Body of pancreas (tissue), 4 donors: Measurements from ENCODE around the gene NKX1-1. TPM values are rescaled to one million over a fixed set of nuclear protein-coding genes. Genes with fewer than 3 reads are reported as not detected.

Source experiments
- ATAC-seq: fragments of 150-250 bp; one replicate; pipeline ENCODE4 v1.9.1; 2016
- DNase-seq, 4 donors: peaks; one replicate each; pipeline ENCODE4 v3.0.0-alpha.2; 2019
- H3K27ac ChIP-seq, 4 donors: fragments of 200-600 bp; sonication (generic); 1 replicate in 3 of 4; 2 replicates in 1 of 4; pipeline versions ENCODE4 v1.5.1 to v1.6.1; 2016 to 2019; ENCODE audit warnings: mild to moderate bottlenecking in 1 of 4, mixed read lengths in 1 of 4, moderate library complexity in 1 of 4
- H3K27me3 ChIP-seq, 2 donors: fragments of 200-600 bp; sonication (generic); one replicate each; pipeline ENCODE4 v1.6.0; 2016; ENCODE audit warnings: mild to moderate bottlenecking in 1 of 2
- H3K36me3 ChIP-seq, 2 donors: fragments of 200-600 bp; sonication (generic); replicated peaks in 1 of 2; 2 replicates each; pipeline ENCODE4 v1.5.1; 2016; ENCODE audit warnings: low read depth in 2 of 2; ENCODE audit not compliant: insufficient read depth in 1 of 2
- H3K4me1 ChIP-seq: fragments of 200-600 bp; sonication (generic); one replicate; pipeline ENCODE4 v1.6.0; 2016
- H3K4me3 ChIP-seq, 2 donors: fragments of 200-600 bp; sonication (generic); 1 replicate in 1 of 2; 2 replicates in 1 of 2; pipeline ENCODE4 v1.5.1; 2016 to 2019
- H3K9me3 ChIP-seq, 3 donors: fragments of 200-600 bp; sonication (generic); 1 replicate in 2 of 3; 2 replicates in 1 of 3; pipeline ENCODE4 v1.5.1; 2016
- POLR2A ChIP-seq, 3 donors: fragments of 450-650 bp; IDR thresholded peaks; one replicate each; pipeline ENCODE4 v1.6.1; 2016; ENCODE audit warnings: antibody characterized with exemption in 3 of 3, mild to moderate bottlenecking in 2 of 3
- WGBS, 2 donors: methylation state at CpG; one replicate each; pipeline ENCODE4 v1.1.5; 2017; 5-methylcytosine and 5-hydroxymethylcytosine counted together
- intact Hi-C: fragments of 100-400 bp; cut with DNase I; formaldehyde crosslinking; loops from one replicate; pipeline ENCODE4 v1.15.1; 2023
- total RNA-seq, 2 donors: library from RNA; depleted of rRNA; stranded (reverse); fragments of >200 nt; gene quantifications; one replicate each; pipeline ENCODE4 v1.1.0, GENCODE V29; 2016
- TF ChIP-seq, protein P1 (sequence below), 7 experiments: fragments of 450-650 bp in 4 of 7; fragments of 200-600 bp in 3 of 7; sonication (generic) in 3 of 7; IDR thresholded peaks; one replicate each; pipeline ENCODE4 v1.5.1; 2016 to 2019; ENCODE audit warnings: antibody characterized with exemption in 7 of 7

NKX1-1 gene
- total RNA-seq, 2 donors from 2014 or later: not detected

DNA sequence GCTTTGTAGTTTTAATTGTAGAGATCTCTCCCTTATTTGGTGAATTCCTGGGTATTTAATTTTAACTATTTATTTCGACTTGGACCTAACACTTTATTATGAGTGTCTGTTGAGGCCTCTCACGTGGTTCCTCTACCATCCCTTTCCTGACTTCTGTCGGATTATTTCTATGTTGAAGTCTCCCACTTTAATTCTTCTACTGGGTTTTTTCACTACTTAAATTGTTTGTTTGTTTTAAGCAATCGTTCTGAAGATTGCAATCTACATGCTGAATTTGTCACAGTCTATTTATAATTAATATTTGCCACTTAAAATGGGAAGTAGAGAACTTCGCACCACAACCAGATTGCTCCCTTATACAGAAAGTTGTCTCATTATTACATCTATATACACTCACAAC, 20.8 kb upstream of the NKX1-1 start:
- Histone ChIP-seq H3K36me3 (no peaks in the 10 kb centered on the region), H3K27ac (no peak overlapping the region), H3K27me3 (peaks cover 0 to 10% of the 10 kb centered on the region in 2 donors), H3K9me3 (no peaks in the 10 kb centered on the region), H3K4me1 (no peaks in the 10 kb centered on the region), H3K4me3 (no peak overlapping the region)
- DNase-seq (no peak), ATAC-seq (no peak)
- TF ChIP-seq, protein P1, sequence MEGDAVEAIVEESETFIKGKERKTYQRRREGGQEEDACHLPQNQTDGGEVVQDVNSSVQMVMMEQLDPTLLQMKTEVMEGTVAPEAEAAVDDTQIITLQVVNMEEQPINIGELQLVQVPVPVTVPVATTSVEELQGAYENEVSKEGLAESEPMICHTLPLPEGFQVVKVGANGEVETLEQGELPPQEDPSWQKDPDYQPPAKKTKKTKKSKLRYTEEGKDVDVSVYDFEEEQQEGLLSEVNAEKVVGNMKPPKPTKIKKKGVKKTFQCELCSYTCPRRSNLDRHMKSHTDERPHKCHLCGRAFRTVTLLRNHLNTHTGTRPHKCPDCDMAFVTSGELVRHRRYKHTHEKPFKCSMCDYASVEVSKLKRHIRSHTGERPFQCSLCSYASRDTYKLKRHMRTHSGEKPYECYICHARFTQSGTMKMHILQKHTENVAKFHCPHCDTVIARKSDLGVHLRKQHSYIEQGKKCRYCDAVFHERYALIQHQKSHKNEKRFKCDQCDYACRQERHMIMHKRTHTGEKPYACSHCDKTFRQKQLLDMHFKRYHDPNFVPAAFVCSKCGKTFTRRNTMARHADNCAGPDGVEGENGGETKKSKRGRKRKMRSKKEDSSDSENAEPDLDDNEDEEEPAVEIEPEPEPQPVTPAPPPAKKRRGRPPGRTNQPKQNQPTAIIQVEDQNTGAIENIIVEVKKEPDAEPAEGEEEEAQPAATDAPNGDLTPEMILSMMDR (IDR thresholded peaks at IDR 0.05): no peak
- TF ChIP-seq POLR2A (IDR thresholded peaks at IDR 0.05): no peak
- WGBS, 2 donors: 46 to 57% methylated on average over 5 of the region's 5 CpGs
- intact Hi-C loops: no loop called here

DNA sequence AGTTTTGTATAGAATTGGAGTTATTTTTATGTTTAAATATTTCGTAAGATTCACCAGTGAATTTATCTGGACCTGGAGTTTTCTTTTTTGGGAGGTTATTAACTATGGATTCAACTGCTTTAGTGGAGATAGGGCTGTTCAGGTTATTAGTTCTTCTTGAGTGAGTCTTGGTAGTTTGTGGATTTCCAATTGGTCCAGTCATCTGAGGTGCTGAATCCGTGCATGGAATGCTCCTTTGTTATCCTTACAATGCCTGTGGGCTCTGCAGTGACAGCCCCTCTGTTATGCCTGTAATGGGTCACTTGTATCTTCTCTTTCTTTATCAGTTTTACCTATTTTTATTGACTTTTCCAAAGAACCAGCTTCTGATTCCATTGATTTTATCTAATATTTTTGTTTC, 15.4 kb upstream of the NKX1-1 start:
- no peaks in the 10 kb centered on the region for H3K9me3 ChIP-seq
- intact Hi-C loops: no loop called here
- H3K27me3 ChIP-seq: peaks cover 0 to 12% of the 10 kb centered on the region in 2 donors
- no peak overlapping the region for H3K27ac ChIP-seq
- H3K4me1 ChIP-seq: no peaks in the 10 kb centered on the region
- TF ChIP-seq POLR2A (IDR thresholded peaks at IDR 0.05): no peak
- TF ChIP-seq, protein P1 (IDR thresholded peaks at IDR 0.05): no peak
- DNase-seq (no peak), ATAC-seq (no peak)
- H3K4me3 ChIP-seq: no peak overlapping the region
- no peaks in the 10 kb centered on the region for H3K36me3 ChIP-seq
- WGBS, 2 donors: 19 to 24% methylated on average over 2 of the region's 2 CpGs

DNA sequence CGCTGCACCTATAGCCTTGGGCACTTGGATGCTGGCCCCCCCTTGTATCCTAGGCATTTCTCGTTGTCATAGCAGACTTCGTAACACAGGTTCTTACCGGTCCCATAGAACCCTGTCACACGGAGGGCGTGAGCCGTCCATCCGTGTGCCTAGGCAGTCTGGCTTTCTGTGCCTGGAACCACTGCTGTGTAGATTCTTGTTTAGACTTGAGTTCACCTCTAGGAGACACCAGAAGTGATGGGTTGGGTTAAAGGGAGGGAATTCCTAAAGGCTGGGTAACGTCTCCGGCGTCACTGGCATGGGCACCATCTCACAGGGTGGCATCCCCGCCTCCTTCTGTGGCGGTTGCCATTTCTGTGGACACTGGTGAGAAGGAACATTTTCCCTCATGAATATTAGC, 13.5 kb upstream of the NKX1-1 start:
- Histone ChIP-seq H3K4me3 (no peak overlapping the region), H3K36me3 (no peaks in the 10 kb centered on the region), H3K27me3 (peaks cover 0 to 18% of the 10 kb centered on the region in 2 donors), H3K9me3 (no peaks in the 10 kb centered on the region), H3K4me1 (no peaks in the 10 kb centered on the region), H3K27ac (no peak overlapping the region)
- DNase-seq: no peak
- intact Hi-C loops: no loop called here
- no peak for ATAC-seq
- TF ChIP-seq, protein P1 (IDR thresholded peaks at IDR 0.05): no peak
- no peak for TF ChIP-seq POLR2A (IDR thresholded peaks at IDR 0.05)
- 78 to 81% methylated on average over 10 to 13 of the region's 13 CpGs for WGBS, 2 donors

DNA sequence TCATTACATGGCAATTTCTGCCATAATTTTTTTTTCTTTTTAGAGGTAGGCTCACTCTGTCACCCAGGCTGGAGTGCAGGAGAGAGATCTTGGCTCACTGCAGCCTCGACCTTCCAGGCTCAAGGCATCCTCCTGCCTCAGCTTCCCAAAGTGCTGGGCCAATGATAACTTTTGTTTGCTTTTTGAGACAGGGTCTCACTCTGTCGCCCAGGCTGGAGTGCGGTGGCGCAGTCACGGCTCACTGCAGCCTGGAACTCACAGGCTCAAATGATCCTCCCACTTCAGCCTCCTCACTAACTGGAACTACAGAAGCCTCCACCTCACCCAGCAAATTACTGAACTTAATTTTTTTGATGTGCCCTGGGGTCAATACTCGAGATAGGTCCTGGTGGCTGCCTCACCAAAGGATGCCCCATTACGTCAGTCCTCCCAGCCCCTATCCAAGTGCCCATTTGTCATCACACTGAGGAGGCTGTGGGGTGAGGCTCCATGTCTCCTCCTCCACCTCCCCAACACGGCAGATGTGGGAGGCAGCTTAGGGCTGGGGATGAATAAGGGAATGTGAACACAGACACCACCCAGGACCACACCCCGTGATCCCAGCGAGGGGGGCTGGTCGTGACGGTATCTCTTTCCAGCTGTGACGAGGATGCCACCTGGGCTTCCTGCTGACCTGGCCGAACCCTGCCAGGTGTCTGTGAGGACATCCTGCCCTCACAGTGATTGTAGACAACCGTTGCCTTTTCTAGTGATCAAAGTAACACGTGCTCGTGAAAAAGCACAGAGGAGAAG, 12.4 kb upstream of the NKX1-1 start:
- ATAC-seq: no peak
- DNase-seq: no peak
- no peaks in the 10 kb centered on the region for H3K36me3 ChIP-seq
- peaks cover 0 to 15% of the 10 kb centered on the region in 2 donors for H3K27me3 ChIP-seq
- H3K4me3 ChIP-seq: no peak overlapping the region
- no peaks in the 10 kb centered on the region for H3K4me1 ChIP-seq
- TF ChIP-seq POLR2A (IDR thresholded peaks at IDR 0.05): no peak
- TF ChIP-seq, protein P1 (IDR thresholded peaks at IDR 0.05): no peak
- H3K27ac ChIP-seq: no peak overlapping the region
- 48 to 55% methylated on average over 12 to 17 of the region's 17 CpGs for WGBS, 2 donors
- no peaks in the 10 kb centered on the region for H3K9me3 ChIP-seq
- intact Hi-C loops: no loop called here
